Spinal cord (tissue), 10 donors: ENCODE results near the gene DPYSL4. TPM values are rescaled to one million over a fixed set of nuclear protein-coding genes. Genes with fewer than 3 reads are reported as not detected.
"Not testable (repeated sequence)": the region's sequence is repeated elsewhere in the genome, so short reads cannot be mapped to it uniquely, and the experiment has no call there.

Source experiments
- DNase-seq, 6 donors: peaks; one replicate each; pipeline versions ENCODE4 v3.0.0 to v3.0.0-alpha.2; 2013 to 2015; ENCODE audit warnings: low spot score in 6 of 6, low read depth in 4 of 6
- H3K27ac ChIP-seq: one replicate; pipeline ENCODE4 v1.5.1; 2013; ENCODE audit warnings: low read depth, low read length, control low read depth
- H3K27me3 ChIP-seq: one replicate; pipeline ENCODE4 v1.6.1; 2013; ENCODE audit warnings: low read length; ENCODE audit not compliant: control insufficient read depth, insufficient read depth
- H3K36me3 ChIP-seq: one replicate; pipeline ENCODE4 v1.6.1; 2013; ENCODE audit warnings: low read length; ENCODE audit not compliant: control insufficient read depth, insufficient read depth
- H3K4me1 ChIP-seq: one replicate; pipeline ENCODE4 v1.6.1; 2013; ENCODE audit warnings: low read length; ENCODE audit not compliant: control insufficient read depth, insufficient read depth
- H3K4me3 ChIP-seq: one replicate; pipeline ENCODE4 v1.5.1; 2013; ENCODE audit warnings: low read depth, low read length, control low read depth
- H3K9me3 ChIP-seq: one replicate; pipeline ENCODE4 v1.6.1; 2013; ENCODE audit warnings: low read length; ENCODE audit not compliant: control insufficient read depth, insufficient read depth
- WGBS: methylation state at CpG from one replicate; pipeline ENCODE4 v1.1.5; 2013; ENCODE audit warnings: missing lambda C conversion rate; ENCODE audit not compliant: insufficient coverage; 5-methylcytosine and 5-hydroxymethylcytosine counted together
- polyA plus RNA-seq, 2 donors: library from polyadenylated mRNA; unstranded; fragments of 120-200 nt; gene quantifications; one replicate each; pipeline ENCODE4 v1.2.1, GENCODE V29; 2013; ENCODE audit not compliant: insufficient read length in 2 of 2
- total RNA-seq, 2 donors: library from RNA; depleted of rRNA in 1 of 2; stranded (reverse); fragments of 120-200 nt in 1 of 2; fragments of >200 nt in 1 of 2; gene quantifications; one replicate each; pipeline versions ENCODE4 v1.2.3 to v1.2.4, GENCODE V29; 2013 to 2014
- donor health status: healthy.

The DPYSL4 gene
- total and polyA plus RNA-seq, 4 donors = 21.3 to 97.6 (median 59.1) TPM

- no peak overlapping the region for H3K27ac ChIP-seq
- no peak overlapping the region for H3K4me3 ChIP-seq
- H3K36me3 ChIP-seq = peaks cover 38% of the 10 kb centered on the region
- H3K27me3 ChIP-seq = no peaks in the 10 kb centered on the region
- no peak for DNase-seq
- WGBS = 87% methylated on average over 9 of the region's 9 CpGs
- peaks cover 13% of the 10 kb centered on the region for H3K9me3 ChIP-seq
- H3K4me1 ChIP-seq = peaks cover 7% of the 10 kb centered on the region
These were observed 26.1 kb downstream of the DPYSL4 start for GRCh38 chr10:132212816-132213215.

GRCh38 chr10:132213917-132214316 is 27.2 kb downstream of the DPYSL4 start:
- Histone ChIP-seq H3K4me1 (no peaks in the 10 kb centered on the region), H3K27me3 (no peaks in the 10 kb centered on the region), H3K9me3 (peaks cover 13% of the 10 kb centered on the region), H3K27ac (no peak overlapping the region), H3K4me3 (no peak overlapping the region), H3K36me3 (peaks cover 27% of the 10 kb centered on the region)
- WGBS = 20% methylated on average over 1 of the region's 4 CpGs
- no peak for DNase-seq

- Histone ChIP-seq H3K9me3 (peaks cover 13% of the 10 kb centered on the region), H3K36me3 (peaks cover 18% of the 10 kb centered on the region)
- DNase-seq, H3K4me1 ChIP-seq, H3K4me3 ChIP-seq, H3K27ac ChIP-seq, H3K27me3 ChIP-seq: not testable (repeated sequence)
- 72% methylated on average over 2 of the region's 3 CpGs for WGBS
These were observed 29.7 kb downstream of the DPYSL4 start for GRCh38 chr10:132216441-132216840.

GRCh38 chr10:132219486-132219885 is 32.7 kb downstream of the DPYSL4 start:
- Histone ChIP-seq H3K36me3 (peaks cover 37% of the 10 kb centered on the region), H3K27ac (no peak overlapping the region), H3K4me3 (no peak overlapping the region), H3K9me3 (peaks cover 12% of the 10 kb centered on the region), H3K4me1 (peaks cover 11% of the 10 kb centered on the region), H3K27me3 (no peaks in the 10 kb centered on the region)
- WGBS = 79% methylated on average over 5 of the region's 7 CpGs
- no peak for DNase-seq

- peaks cover 8% of the 10 kb centered on the region for H3K9me3 ChIP-seq
- 97% methylated on average over 8 of the region's 9 CpGs for WGBS
- no peak overlapping the region for H3K4me3 ChIP-seq
- no peaks in the 10 kb centered on the region for H3K27me3 ChIP-seq
- peaks cover 43% of the 10 kb centered on the region for H3K36me3 ChIP-seq
- DNase-seq = no peak
- H3K27ac ChIP-seq = no peak overlapping the region
- peaks cover 11% of the 10 kb centered on the region for H3K4me1 ChIP-seq
These were observed 33.3 kb downstream of the DPYSL4 start for GRCh38 chr10:132220061-132220460.

GRCh38 chr10:132220996-132221395 is 34.2 kb downstream of the DPYSL4 start:
- H3K27ac ChIP-seq, DNase-seq, H3K27me3 ChIP-seq, H3K4me3 ChIP-seq, H3K9me3 ChIP-seq: not testable (repeated sequence)
- WGBS = 95% methylated on average over 14 of the region's 18 CpGs
- Histone ChIP-seq H3K36me3 (peaks cover 51% of the 10 kb centered on the region), H3K4me1 (peaks cover 11% of the 10 kb centered on the region)

- no peaks in the 10 kb centered on the region for H3K9me3 ChIP-seq
- H3K27me3 ChIP-seq = no peaks in the 10 kb centered on the region
- no peak overlapping the region for H3K4me3 ChIP-seq
- peaks cover 11% of the 10 kb centered on the region for H3K4me1 ChIP-seq
- no peak for DNase-seq
- no peak overlapping the region for H3K27ac ChIP-seq
- H3K36me3 ChIP-seq = peaks cover 66% of the 10 kb centered on the region
- WGBS = 76% methylated on average over 21 of the region's 21 CpGs
These were observed 36.0 kb downstream of the DPYSL4 start for GRCh38 chr10:132222726-132223125.

- Histone ChIP-seq H3K27ac (no peak overlapping the region), H3K4me1 (peaks cover 11% of the 10 kb centered on the region), H3K36me3 (peaks cover 71% of the 10 kb centered on the region), H3K27me3 (no peaks in the 10 kb centered on the region), H3K9me3 (no peaks in the 10 kb centered on the region), H3K4me3 (no peak overlapping the region)
- 29% methylated on average over 16 of the region's 16 CpGs for WGBS
- DNase-seq = peak in 5 of 6 donors; percentile 33 to 89 (median 48)
These were observed 36.4 kb downstream of the DPYSL4 start for GRCh38 chr10:132223156-132223590.

- 88% methylated on average over 22 of the region's 23 CpGs for WGBS
- no peak for DNase-seq
- Histone ChIP-seq H3K4me3 (no peak overlapping the region), H3K4me1 (peaks cover 11% of the 10 kb centered on the region), H3K27me3 (no peaks in the 10 kb centered on the region), H3K27ac (no peak overlapping the region), H3K36me3 (peaks cover 76% of the 10 kb centered on the region), H3K9me3 (no peaks in the 10 kb centered on the region)
These were observed 37.0 kb downstream of the DPYSL4 start for GRCh38 chr10:132223611-132224342.
